H1 (cell line): ENCODE measurements around the gene ARHGEF7. TPM values are rescaled to one million over a fixed set of nuclear protein-coding genes. Genes with fewer than 3 reads are reported as not detected.

Experiments
- CTCF ChIA-PET: fragments of 300-600 bp; sonication (Branson Sonifier 250); formaldehyde crosslinking; loops from one replicate; lab custom pipeline; 2021; ENCODE audit not compliant: partially characterized antibody; lab: Charles Lee
- POLR2A ChIA-PET: fragments of 300-600 bp; sonication (Branson Sonifier 250); formaldehyde crosslinking; loops from one replicate; lab custom pipeline; 2021; ENCODE audit warnings: inconsistent platforms; ENCODE audit not compliant: partially characterized antibody; lab: Charles Lee
- DNase-seq, 2 experiments: peaks; one replicate each; pipeline versions ENCODE4 v3.0.0 to v3.0.0-alpha.2; 2010 to 2022; ENCODE audit warnings: low spot score in 2 of 2, low read depth in 1 of 2, mixed read lengths in 1 of 2
- FAIRE-seq: peaks from 2 replicates; lab custom pipeline; 2011; peaks lifted over from hg19 to GRCh38; lab: Jason Lieb, UNC
- H2AFZ ChIP-seq: 2 replicates; pipeline ENCODE4 v1.8.1; 2012; ENCODE audit warnings: low read length, inconsistent platforms
- H2AK5ac ChIP-seq: 2 replicates; pipeline ENCODE4 v1.6.1; 2013; ENCODE audit warnings: low read depth, low read length
- H2BK120ac ChIP-seq: replicated peaks from 2 replicates; pipeline ENCODE3; 2013; ENCODE audit warnings: low read depth, low read length, inconsistent platforms
- H2BK12ac ChIP-seq: 2 replicates; pipeline ENCODE4 v1.6.1; 2013; ENCODE audit warnings: low read depth, low read length
- H2BK15ac ChIP-seq: 2 replicates; pipeline ENCODE4 v1.6.1; 2013; ENCODE audit warnings: low read length
- H2BK20ac ChIP-seq: 2 replicates; pipeline ENCODE4 v1.6.1; 2013; ENCODE audit warnings: low read length
- H2BK5ac ChIP-seq: 2 replicates; pipeline ENCODE4 v1.6.1; 2013; ENCODE audit warnings: low read depth, low read length
- H3K14ac ChIP-seq: 2 replicates; pipeline ENCODE4 v1.6.1; 2013; ENCODE audit warnings: inconsistent platforms; ENCODE audit not compliant: insufficient read length
- H3K18ac ChIP-seq: 2 replicates; pipeline ENCODE4 v1.6.1; 2013; ENCODE audit warnings: low read length; ENCODE audit errors: extremely low read depth
- H3K23ac ChIP-seq: 2 replicates; pipeline ENCODE4 v1.6.1; 2013; ENCODE audit warnings: inconsistent platforms; ENCODE audit not compliant: insufficient read length
- H3K23me2 ChIP-seq: 2 replicates; pipeline ENCODE4 v1.6.1; 2013; ENCODE audit warnings: low read depth, low read length
- H3K27ac ChIP-seq: 2 replicates; pipeline ENCODE4 v1.6.1; 2011; ENCODE audit warnings: low read depth, low read length, inconsistent platforms
- H3K27me3 ChIP-seq, 4 experiments: replicated peaks in 1 of 4; 1 replicate in 1 of 4; 2 replicates in 3 of 4; pipeline versions ENCODE4 v1.6.1 to v1.8.1; 2011 to 2013; ENCODE audit warnings: low read length in 3 of 4, mild to moderate bottlenecking in 3 of 4, inconsistent platforms in 2 of 4, mixed read lengths in 2 of 4, moderate library complexity in 1 of 4; ENCODE audit not compliant: control insufficient read depth in 3 of 4, insufficient read depth in 3 of 4; ENCODE audit errors: extremely low read depth in 1 of 4
- H3K36me3 ChIP-seq, 4 experiments: 2 replicates each; pipeline versions ENCODE4 v1.6.1 to v1.8.1; 2011 to 2013; ENCODE audit warnings: mild to moderate bottlenecking in 4 of 4, low read length in 3 of 4, moderate library complexity in 2 of 4, control low read depth in 1 of 4, inconsistent platforms in 1 of 4; ENCODE audit not compliant: insufficient read depth in 4 of 4, control insufficient read depth in 2 of 4
- H3K4ac ChIP-seq: replicated peaks from 2 replicates; pipeline ENCODE3; 2013; ENCODE audit warnings: low read length, low read depth, mixed read lengths, inconsistent platforms; ENCODE audit not compliant: insufficient read length
- H3K4me1 ChIP-seq, 4 experiments: replicated peaks in 1 of 4; 1 replicate in 1 of 4; 2 replicates in 3 of 4; pipeline versions ENCODE4 v1.6.1 to v1.8.1; 2011 to 2013; ENCODE audit warnings: low read length in 3 of 4, inconsistent platforms in 2 of 4, mixed read lengths in 1 of 4; ENCODE audit not compliant: insufficient read depth in 4 of 4, control insufficient read depth in 3 of 4
- H3K4me2 ChIP-seq, 2 experiments: 2 replicates each; pipeline versions ENCODE4 v1.6.1 to v1.8.1; 2011 to 2013; ENCODE audit warnings: low read depth in 2 of 2, low read length in 2 of 2, control low read depth in 1 of 2, inconsistent platforms in 1 of 2, mild to moderate bottlenecking in 1 of 2; ENCODE audit not compliant: insufficient read depth in 1 of 2
- H3K4me3 ChIP-seq, 4 experiments: fragments of 200-600, 300-600 bp in 1 of 4; sonication (generic), shearing (Covaris generic), sonication (Bioruptor Twin) in 1 of 4; 2 replicates each; pipeline versions ENCODE4 v1.5.1 to v1.8.1; 2011 to 2016; ENCODE audit warnings: low read length in 4 of 4, low read depth in 3 of 4, control low read depth in 2 of 4, inconsistent platforms in 2 of 4, mild to moderate bottlenecking in 2 of 4, mixed read lengths in 1 of 4, moderate library complexity in 1 of 4; ENCODE audit not compliant: insufficient read depth in 2 of 4; ENCODE audit errors: extremely low read depth in 1 of 4
- H3K56ac ChIP-seq: replicated peaks from 2 replicates; pipeline ENCODE3; 2013; ENCODE audit warnings: low read depth, mild to moderate bottlenecking, mixed read lengths, low read length, inconsistent platforms; ENCODE audit not compliant: insufficient read length
- H3K79me1 ChIP-seq: 2 replicates; pipeline ENCODE4 v1.6.1; 2013; ENCODE audit warnings: low read depth, low read length, control low read depth
- H3K79me2 ChIP-seq, 2 experiments: 2 replicates each; pipeline versions ENCODE4 v1.6.1 to v1.8.1; 2012 to 2013; ENCODE audit warnings: low read length in 2 of 2, mild to moderate bottlenecking in 2 of 2, inconsistent platforms in 1 of 2; ENCODE audit not compliant: insufficient read depth in 2 of 2, control insufficient read depth in 1 of 2
- H3K9ac ChIP-seq, 4 experiments: replicated peaks in 1 of 4; 1 replicate in 1 of 4; 2 replicates in 3 of 4; pipeline versions ENCODE4 v1.6.1 to v1.8.1; 2011 to 2013; ENCODE audit warnings: low read depth in 3 of 4, low read length in 3 of 4, control low read depth in 2 of 4, mild to moderate bottlenecking in 2 of 4, moderate library complexity in 2 of 4, inconsistent platforms in 1 of 4; ENCODE audit errors: extremely low read depth in 1 of 4
- H3K9me3 ChIP-seq, 2 experiments: 2 replicates each; pipeline versions ENCODE4 v1.6.1 to v1.8.1; 2012 to 2013; ENCODE audit warnings: mild to moderate bottlenecking in 2 of 2, moderate library complexity in 2 of 2, control low read depth in 1 of 2, inconsistent platforms in 1 of 2, low read depth in 1 of 2, low read length in 1 of 2, mixed read lengths in 1 of 2; ENCODE audit not compliant: insufficient read depth in 2 of 2
- H4K20me1 ChIP-seq, 2 experiments: replicated peaks in 1 of 2; 2 replicates each; pipeline versions ENCODE3 to v1.8.1; 2011 to 2013; ENCODE audit warnings: inconsistent platforms in 2 of 2, low read length in 2 of 2, mild to moderate bottlenecking in 1 of 2; ENCODE audit not compliant: insufficient read depth in 2 of 2, control insufficient read depth in 1 of 2
- H4K5ac ChIP-seq: 2 replicates; pipeline ENCODE4 v1.6.1; 2013; ENCODE audit warnings: low read length, low read depth, mixed read lengths, inconsistent platforms; ENCODE audit not compliant: insufficient read length
- H4K8ac ChIP-seq: 2 replicates; pipeline ENCODE4 v1.8.0; 2013; ENCODE audit warnings: mild to moderate bottlenecking, moderate library complexity, low read length, inconsistent platforms; ENCODE audit not compliant: insufficient read depth; ENCODE audit errors: extremely low read depth
- H4K91ac ChIP-seq: replicated peaks from 2 replicates; pipeline ENCODE3; 2013; ENCODE audit warnings: low read length, mixed read lengths, inconsistent platforms; ENCODE audit not compliant: insufficient read length
- KDM1A ChIP-seq: fragments of 200-600, 300-600 bp; sonication (generic); IDR thresholded peaks from 2 replicates; pipeline ENCODE4 v1.7.1; 2016; ENCODE audit warnings: mild to moderate bottlenecking, low read length, borderline replicate concordance
- KDM4A ChIP-seq: IDR thresholded peaks from one replicate; pipeline ENCODE4 v1.7.1; 2012; ENCODE audit warnings: low read depth, mild to moderate bottlenecking, moderate library complexity, low read length, inconsistent platforms; ENCODE audit not compliant: severe bottlenecking
- RAD21 ChIP-seq, 2 experiments: IDR thresholded peaks in 1 of 2; conservative IDR thresholded peaks in 1 of 2; 2 replicates each; pipeline ENCODE4 v1.6.1; 2011; ENCODE audit warnings: low read depth in 2 of 2, low read length in 2 of 2, improper control_type of control experiment in 1 of 2, inconsistent platforms in 1 of 2, mild to moderate bottlenecking in 1 of 2, moderate library complexity in 1 of 2
- TBP ChIP-seq: IDR thresholded peaks from 2 replicates; pipeline ENCODE4 v1.6.1; 2011; ENCODE audit warnings: low read depth, low read length, improper control_type of control experiment
- WGBS, 2 experiments: shearing (Covaris generic) in 1 of 2; methylation state at CpG; one replicate each; pipeline versions ENCODE4 v1.1.6 to v1.1.7; 2013 to 2015; ENCODE audit warnings: low lambda C conversion rate in 2 of 2, mixed read lengths in 2 of 2, inconsistent platforms in 1 of 2, low coverage in 1 of 2, missing lambda C conversion rate in 1 of 2; ENCODE audit not compliant: insufficient replicate concordance in 2 of 2, insufficient coverage in 1 of 2, insufficient read length in 1 of 2; ENCODE audit errors: extremely low coverage in 1 of 2, missing lambda C conversion rate in 1 of 2; 5-methylcytosine and 5-hydroxymethylcytosine counted together
- polyA plus RNA-seq, 7 experiments: library from polyadenylated mRNA; depleted of rRNA in 3 of 7; stranded (reverse) in 5 of 7; unstranded in 2 of 7; fragments of >200 nt in 5 of 7; fragments of 200-250 nt in 2 of 7; gene quantifications; 1 replicate in 5 of 7; 2 replicates in 1 of 7; 4 replicates in 1 of 7; pipeline versions ENCODE4 v1.2.1 to v1.2.3, GENCODE V29; 2011 to 2013; ENCODE audit warnings: missing spikeins in 2 of 7, mixed read lengths in 2 of 7
- total RNA-seq: library from RNA; stranded (reverse); fragmentation: NEBNext Ultra II Directional; extraction: Animal tissue kit (Norgen Biotek cat#: 25700); gene quantifications from 2 replicates; pipeline ENCODE4 v1.2.1, GENCODE V29; 2021
- TF ChIP-seq, protein P1 (sequence below), 3 experiments: IDR thresholded peaks; 1 replicate in 2 of 3; 2 replicates in 1 of 3; pipeline versions ENCODE4 v1.5.1 to v1.6.1; 2011; ENCODE audit warnings: low read length in 3 of 3, mild to moderate bottlenecking in 3 of 3, inconsistent platforms in 2 of 3, low read depth in 1 of 3, moderate library complexity in 1 of 3; ENCODE audit not compliant: insufficient read depth in 1 of 3; ENCODE audit errors: control extremely low read depth in 1 of 3

ARHGEF7 gene
- total and polyA plus RNA-seq, 2 of the 8 experiments (the other 6 are each of a cell fraction or from before 2014, with no cell fraction given): 26.2 to 56.5 TPM

GRCh38 chr13:111076155-111077013, 38.7 kb upstream of the ARHGEF7 start:
- Histone ChIP-seq H3K9me3 (peaks cover 0 to 8% of the 10 kb centered on the region in 2 experiments; a peak in 3 of 4 replicates), H3K36me3 (no peaks in the 10 kb centered on the region), H3K9ac (no peak overlapping the region), H4K91ac (no peak overlapping the region), H3K14ac (no peak overlapping the region), H3K4me3 (no peak overlapping the region; a peak in 1 of 8 replicates), H3K23ac (no peak overlapping the region), H3K4me2 (no peak overlapping the region), H3K4ac (no peak overlapping the region), H4K20me1 (no peaks in the 10 kb centered on the region), H3K4me1 (no peaks in the 10 kb centered on the region; a peak in 2 of 7 replicates), H4K5ac (no peak overlapping the region), H2BK15ac (no peak overlapping the region), H3K79me2 (no peaks in the 10 kb centered on the region), H2BK12ac (no peak overlapping the region), H3K56ac (no peak overlapping the region), H2AK5ac (peak overlapping the region; percentile 61; the same call in 1 of the 2 replicates), H3K23me2 (no peaks in the 10 kb centered on the region), H2AFZ (peak overlapping the region; percentile 67), H3K18ac (no peak overlapping the region), H3K27ac (no peak overlapping the region), H3K79me1 (no peaks in the 10 kb centered on the region), H4K8ac (peak overlapping the region; percentile 41; the same call in 1 of the 2 replicates), H2BK5ac (peak overlapping the region; percentile 30; the same call in 1 of the 2 replicates), H3K27me3 (no peaks in the 10 kb centered on the region), H2BK20ac (no peak overlapping the region), H2BK120ac (no peak overlapping the region)
- no peak for FAIRE-seq
- CTCF ChIA-PET: interaction anchor here (0.6 to 11.1 kb wide), 10 partner anchors 9 to 183 kb away, joined by 3 to 88 read pairs (median 4); no protein-coding TSS in a partner anchor
- 85% methylated on average over 11 of the region's 11 CpGs; no CpG with 5 or more reads in 1 of the 2 experiments for WGBS, 2 experiments
- DNase-seq: no peak
- POLR2A ChIA-PET: interaction anchor here (1.3 to 1.6 kb wide), 2 partner anchors 9 to 77 kb away, joined by 3 to 4 read pairs; no protein-coding TSS in a partner anchor
- TF ChIP-seq KDM1A: no peak
- peak in 1 of 2 experiments; percentile 33; a peak in 1 of 4 replicates for TF ChIP-seq RAD21 (IDR thresholded peaks at IDR 0.05 in 1 of 2, conservative IDR thresholded peaks at IDR 0.05 in 1 of 2; ENCODE audit: low read depth in 2 of 2, low read length in 2 of 2)
- TF ChIP-seq, protein P1, sequence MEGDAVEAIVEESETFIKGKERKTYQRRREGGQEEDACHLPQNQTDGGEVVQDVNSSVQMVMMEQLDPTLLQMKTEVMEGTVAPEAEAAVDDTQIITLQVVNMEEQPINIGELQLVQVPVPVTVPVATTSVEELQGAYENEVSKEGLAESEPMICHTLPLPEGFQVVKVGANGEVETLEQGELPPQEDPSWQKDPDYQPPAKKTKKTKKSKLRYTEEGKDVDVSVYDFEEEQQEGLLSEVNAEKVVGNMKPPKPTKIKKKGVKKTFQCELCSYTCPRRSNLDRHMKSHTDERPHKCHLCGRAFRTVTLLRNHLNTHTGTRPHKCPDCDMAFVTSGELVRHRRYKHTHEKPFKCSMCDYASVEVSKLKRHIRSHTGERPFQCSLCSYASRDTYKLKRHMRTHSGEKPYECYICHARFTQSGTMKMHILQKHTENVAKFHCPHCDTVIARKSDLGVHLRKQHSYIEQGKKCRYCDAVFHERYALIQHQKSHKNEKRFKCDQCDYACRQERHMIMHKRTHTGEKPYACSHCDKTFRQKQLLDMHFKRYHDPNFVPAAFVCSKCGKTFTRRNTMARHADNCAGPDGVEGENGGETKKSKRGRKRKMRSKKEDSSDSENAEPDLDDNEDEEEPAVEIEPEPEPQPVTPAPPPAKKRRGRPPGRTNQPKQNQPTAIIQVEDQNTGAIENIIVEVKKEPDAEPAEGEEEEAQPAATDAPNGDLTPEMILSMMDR (IDR thresholded peaks at IDR 0.05; ENCODE audit: control extremely low read depth in 1 of 3, insufficient read depth in 1 of 3, low read depth in 1 of 3, low read length in 3 of 3): peak; percentile 50 to 67 (median 64)
- TF ChIP-seq KDM4A: no peak
- TF ChIP-seq TBP: no peak
